Lower leg skin (tissue), 3 donors: Measurements from ENCODE around the gene DNAH10.

Experiments used
- CTCF ChIP-seq, 3 donors: fragments of 450-650 bp; IDR thresholded peaks; one replicate each; pipeline ENCODE4 v1.5.1; 2016; ENCODE audit warnings: antibody characterized with exemption in 3 of 3, mild to moderate bottlenecking in 3 of 3, moderate library complexity in 2 of 3
- POLR2A ChIP-seq, 2 donors: fragments of 450-650 bp; IDR thresholded peaks; one replicate each; pipeline ENCODE4 v1.6.1; 2016 to 2017; ENCODE audit warnings: antibody characterized with exemption in 2 of 2, mild to moderate bottlenecking in 1 of 2, moderate library complexity in 1 of 2

- no peak for TF ChIP-seq CTCF (IDR thresholded peaks at IDR 0.05)
- no peak for TF ChIP-seq POLR2A (IDR thresholded peaks at IDR 0.05)
These were observed 36.4 kb downstream of the DNAH10 start for GRCh38 chr12:123798518-123798917.
